Ectodermal cell (in vitro differentiated cells): ENCODE measurements around the gene POT1.

ENCODE experiments used
- H3K27ac ChIP-seq: 2 replicates; pipeline ENCODE4 v1.7.0; 2013; ENCODE audit warnings: mild to moderate bottlenecking, low read depth, low read length; ENCODE audit not compliant: insufficient read depth, poor library complexity, severe bottlenecking
- H3K27me3 ChIP-seq: 2 replicates; pipeline ENCODE4 v1.7.0; 2013; ENCODE audit warnings: mild to moderate bottlenecking, low read length; ENCODE audit not compliant: insufficient read depth, control insufficient read depth, poor library complexity, severe bottlenecking
- H3K36me3 ChIP-seq: one replicate; pipeline ENCODE4 v1.7.0; 2013; ENCODE audit warnings: low read length; ENCODE audit not compliant: control insufficient read depth, insufficient read depth
- H3K4me1 ChIP-seq: one replicate; pipeline ENCODE4 v1.7.0; 2013; ENCODE audit warnings: low read length; ENCODE audit not compliant: control insufficient read depth, insufficient read depth
- H3K4me3 ChIP-seq: 2 replicates; pipeline ENCODE4 v1.7.0; 2013; ENCODE audit warnings: low read depth, low read length, control low read depth; ENCODE audit not compliant: insufficient read depth
- H3K9me3 ChIP-seq: 2 replicates; pipeline ENCODE4 v1.7.0; 2013; ENCODE audit warnings: mild to moderate bottlenecking, low read length, moderate library complexity; ENCODE audit not compliant: control insufficient read depth
- WGBS, 2 experiments: methylation state at CpG; one replicate each; pipeline ENCODE4 v1.1.7; 2013; ENCODE audit warnings: missing lambda C conversion rate in 2 of 2; 5-methylcytosine and 5-hydroxymethylcytosine counted together

POT1 gene

DNA sequence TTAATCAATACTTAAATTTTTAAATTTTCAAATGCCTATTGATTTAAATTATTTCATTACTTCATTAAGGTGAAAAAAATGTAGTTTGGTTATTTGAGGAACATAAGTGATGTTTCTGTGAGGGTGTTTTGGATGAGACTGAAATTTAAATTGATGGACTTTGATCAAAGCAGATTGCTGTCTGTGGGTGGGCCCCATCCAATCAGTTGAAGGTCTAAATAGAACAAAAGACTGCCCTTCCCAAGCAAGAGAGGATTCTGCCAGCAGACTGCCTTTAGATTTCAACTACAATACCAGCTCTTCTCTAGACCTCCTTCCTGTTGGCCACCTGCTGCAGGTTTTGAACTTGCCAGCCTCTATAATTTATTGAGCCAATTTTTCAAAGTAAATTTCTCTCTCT, 149.6 kb downstream of the POT1 start:
- H3K36me3 ChIP-seq: no peaks in the 10 kb centered on the region
- no peak overlapping the region for H3K27ac ChIP-seq
- H3K4me3 ChIP-seq: no peak overlapping the region
- H3K4me1 ChIP-seq: peaks cover 4% of the 10 kb centered on the region
- H3K27me3 ChIP-seq: no peaks in the 10 kb centered on the region
- no peaks in the 10 kb centered on the region for H3K9me3 ChIP-seq

DNA sequence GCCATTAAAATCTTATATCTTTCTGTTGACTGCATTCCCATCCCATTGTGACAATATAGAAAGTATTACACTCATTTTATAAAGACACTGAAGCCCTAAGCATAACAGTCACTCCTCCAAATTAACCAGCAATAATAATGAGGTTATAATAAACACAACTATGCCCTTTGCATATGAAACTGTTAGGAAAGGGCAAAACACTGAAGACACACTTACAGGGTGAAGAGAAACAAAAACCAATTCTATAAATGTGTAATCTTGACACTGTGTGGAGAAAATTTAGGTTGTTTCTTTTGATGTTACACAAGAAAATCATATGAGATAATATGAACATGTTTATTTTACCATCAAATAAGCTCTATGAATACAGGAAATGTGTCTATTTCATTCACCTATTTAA, 150.0 kb downstream of the POT1 start:
- H3K4me3 ChIP-seq: no peak overlapping the region
- no peaks in the 10 kb centered on the region for H3K27me3 ChIP-seq
- no peaks in the 10 kb centered on the region for H3K36me3 ChIP-seq
- no peaks in the 10 kb centered on the region for H3K9me3 ChIP-seq
- peaks cover 4% of the 10 kb centered on the region for H3K4me1 ChIP-seq
- no peak overlapping the region for H3K27ac ChIP-seq

GRCh38 chr7:124779194-124779593, 150.4 kb downstream of the POT1 start:
- no peaks in the 10 kb centered on the region for H3K27me3 ChIP-seq
- no peak overlapping the region for H3K4me3 ChIP-seq
- no peak overlapping the region for H3K27ac ChIP-seq
- H3K4me1 ChIP-seq: peaks cover 4% of the 10 kb centered on the region
- H3K36me3 ChIP-seq: no peaks in the 10 kb centered on the region
- WGBS, 2 experiments: 86 to 93% methylated on average over 2 to 3 of the region's 3 CpGs
- no peaks in the 10 kb centered on the region for H3K9me3 ChIP-seq

DNA sequence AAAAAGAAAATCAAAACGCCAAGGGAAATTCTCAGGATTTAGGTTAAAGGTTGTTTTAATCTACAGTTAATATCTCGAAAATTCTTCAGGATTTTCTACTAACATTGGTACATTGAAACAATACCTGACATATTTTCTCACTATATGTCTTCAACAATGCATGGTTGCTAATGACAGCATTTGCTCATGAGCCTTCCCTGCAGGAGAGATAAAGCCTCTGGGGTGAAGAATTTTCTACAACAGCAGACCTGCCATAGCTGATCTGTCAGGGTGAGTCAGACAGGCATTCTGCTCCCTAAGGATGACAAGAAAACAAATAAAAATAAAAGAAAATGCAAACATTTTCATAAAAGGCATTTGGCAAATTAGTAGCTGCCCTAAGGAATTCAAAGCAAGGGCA, 152.4 kb downstream of the POT1 start:
- Histone ChIP-seq H3K4me3 (no peak overlapping the region), H3K27ac (no peak overlapping the region), H3K36me3 (no peaks in the 10 kb centered on the region), H3K9me3 (no peaks in the 10 kb centered on the region), H3K4me1 (peaks cover 4% of the 10 kb centered on the region), H3K27me3 (no peaks in the 10 kb centered on the region)
- WGBS, 2 experiments: 80 to 88% methylated on average over 1 to 2 of the region's 2 CpGs

GRCh38 chr7:124776153-124776552, 153.5 kb downstream of the POT1 start:
- 86 to 98% methylated on average over 2 of the region's 2 CpGs for WGBS, 2 experiments
- Histone ChIP-seq H3K9me3 (no peaks in the 10 kb centered on the region), H3K27me3 (no peaks in the 10 kb centered on the region), H3K4me3 (no peak overlapping the region), H3K36me3 (no peaks in the 10 kb centered on the region), H3K4me1 (no peaks in the 10 kb centered on the region), H3K27ac (no peak overlapping the region)

DNA sequence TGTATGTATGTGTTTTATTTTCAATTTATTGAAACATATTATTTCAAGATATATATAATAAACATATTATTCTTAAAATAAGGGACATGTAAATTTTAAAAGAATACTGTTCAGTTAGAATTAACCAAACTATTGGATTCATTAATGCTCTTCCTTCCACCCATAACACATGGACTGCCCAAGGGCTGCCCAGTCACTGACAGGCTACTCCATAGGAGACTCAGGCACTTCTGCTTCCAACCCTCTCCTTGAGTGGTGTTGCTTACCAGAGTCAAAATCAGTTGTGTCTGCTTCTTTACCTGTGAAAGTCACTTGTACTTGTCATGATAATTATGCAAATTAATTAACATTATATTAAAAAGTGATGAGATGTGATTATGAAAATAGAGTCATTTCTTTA, 154.2 kb downstream of the POT1 start:
- H3K9me3 ChIP-seq: no peaks in the 10 kb centered on the region
- H3K27ac ChIP-seq: no peak overlapping the region
- no peaks in the 10 kb centered on the region for H3K4me1 ChIP-seq
- no peaks in the 10 kb centered on the region for H3K27me3 ChIP-seq
- no peak overlapping the region for H3K4me3 ChIP-seq
- no peaks in the 10 kb centered on the region for H3K36me3 ChIP-seq

- no peaks in the 10 kb centered on the region for H3K4me1 ChIP-seq
- no peak overlapping the region for H3K27ac ChIP-seq
- 93 to 99% methylated on average over 2 to 4 of the region's 4 CpGs for WGBS, 2 experiments
- H3K4me3 ChIP-seq: no peak overlapping the region
- no peaks in the 10 kb centered on the region for H3K27me3 ChIP-seq
- no peaks in the 10 kb centered on the region for H3K9me3 ChIP-seq
- H3K36me3 ChIP-seq: no peaks in the 10 kb centered on the region
These were observed 155.7 kb downstream of the POT1 start for GRCh38 chr7:124773938-124774337.

DNA sequence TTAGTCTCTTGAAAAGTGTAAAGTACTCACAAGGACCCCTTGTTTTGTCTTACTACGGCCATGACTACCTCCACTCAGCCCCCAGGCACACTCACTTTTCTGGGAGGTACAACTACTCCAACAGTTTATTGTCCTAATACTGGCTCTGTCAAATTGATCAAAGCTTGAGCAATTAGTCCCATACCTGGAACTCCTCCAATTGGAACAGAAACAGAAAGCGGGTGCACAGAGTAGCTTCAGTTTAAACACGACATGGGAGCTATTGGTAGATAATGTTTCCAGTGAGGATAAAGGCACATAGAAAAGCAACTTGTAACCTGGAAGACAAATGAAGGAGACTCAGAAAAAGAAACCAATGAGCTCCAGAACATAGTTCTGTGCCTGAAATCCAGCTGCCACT, 156.3 kb downstream of the POT1 start:
- Histone ChIP-seq H3K4me1 (no peaks in the 10 kb centered on the region), H3K36me3 (no peaks in the 10 kb centered on the region), H3K27ac (no peak overlapping the region), H3K4me3 (no peak overlapping the region), H3K27me3 (no peaks in the 10 kb centered on the region), H3K9me3 (no peaks in the 10 kb centered on the region)
- WGBS, 2 experiments: 90 to 95% methylated on average over 3 of the region's 3 CpGs
